Lung (tissue), 12 donors: ENCODE measurements around the gene PRR3. TPM values are rescaled to one million over a fixed set of nuclear protein-coding genes. Genes with fewer than 3 reads are reported as not detected.
"Not testable (repeated sequence)": the region's sequence is repeated elsewhere in the genome, so short reads cannot be mapped to it uniquely, and the experiment has no call there.

Experiments
- ATAC-seq: fragments of 200-7000 bp; cut with Tn5 transposase; one replicate; pipeline ENCODE4 v1.9.1; 2020; ENCODE audit warnings: moderate number of reproducible peaks; ENCODE audit not compliant: insufficient read depth, low FRiP score
- DNase-seq, 3 donors: peaks; one replicate each; pipeline ENCODE4 v3.0.0-alpha.2; 2013 to 2017
- H3K27ac ChIP-seq, 2 donors: one replicate each; pipeline ENCODE4 v1.5.1; 2013; ENCODE audit warnings: mild to moderate bottlenecking in 2 of 2, moderate library complexity in 2 of 2, control low read depth in 1 of 2, inconsistent platforms in 1 of 2, low read depth in 1 of 2, low read length in 1 of 2
- H3K27me3 ChIP-seq, 3 donors: one replicate each; pipeline ENCODE4 v1.5.1; 2013; ENCODE audit warnings: low read length in 2 of 3; ENCODE audit not compliant: control insufficient read depth in 3 of 3, insufficient read depth in 3 of 3
- H3K36me3 ChIP-seq, 4 donors: one replicate each; pipeline ENCODE4 v1.5.1; 2013; ENCODE audit warnings: low read length in 4 of 4, mild to moderate bottlenecking in 1 of 4, moderate library complexity in 1 of 4; ENCODE audit not compliant: control insufficient read depth in 4 of 4, insufficient read depth in 4 of 4
- H3K4me1 ChIP-seq, 5 donors: one replicate each; pipeline ENCODE4 v1.5.1; 2013; ENCODE audit warnings: low read length in 5 of 5, mild to moderate bottlenecking in 2 of 5, moderate library complexity in 1 of 5; ENCODE audit not compliant: control insufficient read depth in 5 of 5, insufficient read depth in 5 of 5
- H3K4me3 ChIP-seq: one replicate; pipeline ENCODE4 v1.5.1; 2013; ENCODE audit warnings: mild to moderate bottlenecking, control low read depth, moderate library complexity
- H3K9ac ChIP-seq, 2 donors: one replicate each; pipeline ENCODE4 v1.5.1; 2013; ENCODE audit warnings: low read length in 2 of 2, control low read depth in 1 of 2; ENCODE audit not compliant: insufficient read depth in 1 of 2
- H3K9me3 ChIP-seq, 4 donors: one replicate each; pipeline ENCODE4 v1.5.1; 2013; ENCODE audit warnings: low read length in 3 of 4, mild to moderate bottlenecking in 1 of 4, moderate library complexity in 1 of 4; ENCODE audit not compliant: control insufficient read depth in 4 of 4, insufficient read depth in 3 of 4
- WGBS, 2 donors: extraction: QIAGEN DNeasy Blood & Tissue Kit; methylation state at CpG; one replicate each; pipeline ENCODE4 v1.1.7; 2013; 5-methylcytosine and 5-hydroxymethylcytosine counted together
- polyA plus RNA-seq, 2 donors: library from polyadenylated mRNA; stranded (reverse); fragments of 200-250 nt; gene quantifications; one replicate each; pipeline ENCODE4 v1.2.1, GENCODE V29; 2013
- total RNA-seq, 2 donors: library from RNA; depleted of rRNA in 1 of 2; stranded (reverse); fragments of >200 nt in 1 of 2; gene quantifications; one replicate each; pipeline ENCODE4 v1.2.1, GENCODE V29; 2014 to 2021
- TF ChIP-seq, protein P1 (sequence below): IDR thresholded peaks from 2 replicates; pipeline ENCODE4 v1.5.1; 2012; ENCODE audit warnings: mild to moderate bottlenecking; ENCODE audit errors: control extremely low read depth, extremely low read depth
- donor health status: control.
- donor health status: control.
- donor health status: Bipolar disorder and iron deficiency.
- donor health status: healthy.
- donor health status: DM: yes; HTN: yes; CAD: no.

The PRR3 gene
- total and polyA plus RNA-seq, 4 donors: 8.4 to 11.5 (median 9.8) TPM

DNA sequence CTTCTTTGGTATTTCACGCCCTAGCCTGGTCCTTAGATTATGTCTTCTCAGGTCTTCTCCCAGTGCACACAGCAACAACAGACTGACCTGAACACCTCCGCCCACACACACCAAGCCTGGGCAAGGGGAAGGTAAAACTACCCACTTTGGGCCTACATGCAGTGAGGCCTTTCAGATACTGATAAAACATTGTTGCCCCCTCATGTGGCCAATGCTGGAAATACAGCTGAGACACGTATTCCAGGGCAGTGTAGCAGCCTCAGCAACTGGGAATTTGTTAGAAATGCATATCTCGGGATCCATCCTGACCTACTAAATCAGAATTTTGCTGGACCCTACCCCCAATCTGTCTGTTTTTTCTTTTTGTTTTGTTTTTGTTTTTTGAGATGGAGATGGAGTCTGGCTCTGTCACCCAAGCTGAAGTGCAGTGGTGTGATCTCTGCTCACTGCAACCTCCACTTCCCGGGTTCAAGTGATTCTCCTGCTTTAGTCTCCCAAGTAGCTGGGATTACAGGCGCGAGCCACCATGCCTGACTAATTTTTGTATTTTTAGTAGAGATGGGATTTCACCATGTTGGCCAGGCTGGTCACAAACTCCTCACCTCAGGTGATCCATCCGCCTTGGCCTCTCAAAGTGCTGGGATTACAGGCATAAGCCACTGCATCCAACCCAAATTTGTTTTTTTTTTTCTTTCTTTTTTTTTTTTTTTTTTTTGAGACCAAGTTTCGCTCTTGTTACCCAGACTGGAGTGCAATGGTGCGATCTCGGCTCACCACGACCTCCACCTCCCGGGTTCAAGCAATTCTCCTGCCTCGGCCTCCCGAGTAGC, 40.4 kb downstream of the PRR3 start:
- 75 to 79% methylated on average over 15 of the region's 15 CpGs for WGBS, 2 donors

DNA sequence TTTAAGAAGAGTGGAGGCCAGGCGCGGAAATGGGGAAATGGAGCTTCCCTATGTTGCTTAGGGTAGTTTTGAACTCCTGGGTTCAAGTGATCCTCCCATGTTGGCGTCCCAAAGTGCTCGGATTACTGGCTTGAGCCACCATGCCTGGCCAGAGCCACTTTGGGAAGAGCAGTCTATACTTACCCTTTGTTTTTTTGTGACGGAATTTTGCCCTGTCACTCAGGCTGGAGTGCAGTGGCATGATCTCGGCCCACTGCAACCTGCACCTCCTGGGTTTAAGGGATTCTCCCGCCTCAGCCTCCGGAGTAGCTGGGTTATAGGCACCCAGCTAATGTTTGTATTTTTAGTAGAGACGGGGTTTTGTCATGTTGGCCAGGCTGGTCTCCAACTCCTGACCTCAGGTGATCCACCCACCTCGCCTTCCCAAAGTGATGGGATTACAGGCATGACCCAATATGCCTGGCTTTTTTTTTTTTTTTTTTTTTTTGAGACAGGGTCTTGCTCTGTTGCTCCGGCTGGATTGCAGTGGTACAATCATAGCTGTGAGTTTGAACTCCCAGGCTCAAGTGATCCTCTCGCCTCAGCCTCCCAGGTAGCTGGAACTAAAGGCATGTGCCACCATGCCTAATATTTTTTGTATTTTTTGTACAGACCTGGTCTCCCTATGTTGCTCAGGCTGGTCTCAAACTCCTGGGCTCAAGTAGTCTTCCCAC, 42.0 kb downstream of the PRR3 start:
- ATAC-seq (no peak), DNase-seq (no peak)
- Histone ChIP-seq H3K4me1 (peaks cover 0 to 7% (median 0%) of the 10 kb centered on the region in 5 donors), H3K9me3 (no peaks in the 10 kb centered on the region), H3K27me3 (no peaks in the 10 kb centered on the region), H3K36me3 (peaks cover 21 to 44% (median 27%) of the 10 kb centered on the region in 4 donors), H3K4me3 (no peak overlapping the region), H3K27ac (no peak overlapping the region), H3K9ac (no peak overlapping the region)
- TF ChIP-seq, protein P1, sequence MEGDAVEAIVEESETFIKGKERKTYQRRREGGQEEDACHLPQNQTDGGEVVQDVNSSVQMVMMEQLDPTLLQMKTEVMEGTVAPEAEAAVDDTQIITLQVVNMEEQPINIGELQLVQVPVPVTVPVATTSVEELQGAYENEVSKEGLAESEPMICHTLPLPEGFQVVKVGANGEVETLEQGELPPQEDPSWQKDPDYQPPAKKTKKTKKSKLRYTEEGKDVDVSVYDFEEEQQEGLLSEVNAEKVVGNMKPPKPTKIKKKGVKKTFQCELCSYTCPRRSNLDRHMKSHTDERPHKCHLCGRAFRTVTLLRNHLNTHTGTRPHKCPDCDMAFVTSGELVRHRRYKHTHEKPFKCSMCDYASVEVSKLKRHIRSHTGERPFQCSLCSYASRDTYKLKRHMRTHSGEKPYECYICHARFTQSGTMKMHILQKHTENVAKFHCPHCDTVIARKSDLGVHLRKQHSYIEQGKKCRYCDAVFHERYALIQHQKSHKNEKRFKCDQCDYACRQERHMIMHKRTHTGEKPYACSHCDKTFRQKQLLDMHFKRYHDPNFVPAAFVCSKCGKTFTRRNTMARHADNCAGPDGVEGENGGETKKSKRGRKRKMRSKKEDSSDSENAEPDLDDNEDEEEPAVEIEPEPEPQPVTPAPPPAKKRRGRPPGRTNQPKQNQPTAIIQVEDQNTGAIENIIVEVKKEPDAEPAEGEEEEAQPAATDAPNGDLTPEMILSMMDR: no peak
- 77 to 85% methylated on average over 12 of the region's 12 CpGs for WGBS, 2 donors

More for the DNA sequence above, 40.4 kb downstream of the PRR3 start:
- H3K27ac ChIP-seq, H3K4me1 ChIP-seq, H3K9me3 ChIP-seq, H3K4me3 ChIP-seq, H3K27me3 ChIP-seq, H3K9ac ChIP-seq: not testable (repeated sequence)
- TF ChIP-seq, protein P1: peak; percentile 84
- DNase-seq (peak; percentile 76 to 80 (median 77)), ATAC-seq (peak; percentile 82)
- peaks cover 6 to 31% (median 16%) of the 10 kb centered on the region in 4 donors for H3K36me3 ChIP-seq

DNA sequence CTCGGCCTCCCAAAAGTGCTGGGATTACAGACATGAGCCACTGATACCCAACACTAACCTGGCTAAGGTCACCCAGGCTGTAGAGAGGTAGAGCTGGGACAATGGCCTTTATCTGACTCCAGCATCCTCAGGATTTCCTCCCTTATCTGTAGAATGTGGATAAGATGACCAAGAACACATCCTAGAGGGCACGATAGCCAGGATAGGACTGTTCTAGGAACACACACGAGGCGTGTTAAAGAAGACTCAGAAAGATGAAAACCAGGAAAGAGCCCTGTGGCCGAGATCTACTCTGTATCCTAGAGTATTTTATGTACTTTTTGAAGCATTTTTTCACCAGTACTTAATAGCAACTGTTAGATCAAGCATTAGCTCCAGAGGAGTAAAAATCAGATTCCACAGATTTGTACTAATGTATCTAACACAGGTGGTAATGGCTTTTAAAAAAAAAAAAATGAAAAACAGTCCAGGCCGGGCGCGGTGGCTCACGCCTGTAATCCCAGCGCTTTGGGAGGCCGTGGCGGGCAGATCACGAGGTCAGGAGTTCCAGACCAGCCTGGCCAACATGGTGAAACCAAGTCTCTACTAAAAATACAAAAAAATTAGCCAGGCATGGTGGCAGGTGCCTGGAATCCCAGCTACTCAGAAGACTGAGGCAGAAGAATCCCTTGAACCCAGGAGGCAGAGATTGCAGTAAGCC, 42.7 kb downstream of the PRR3 start:
- peaks cover 28 to 46% (median 33%) of the 10 kb centered on the region in 4 donors for H3K36me3 ChIP-seq
- no peak overlapping the region for H3K9ac ChIP-seq
- H3K4me1 ChIP-seq: peaks cover 0 to 7% (median 0%) of the 10 kb centered on the region in 5 donors
- 79 to 87% methylated on average over 13 of the region's 13 CpGs for WGBS, 2 donors
- TF ChIP-seq, protein P1: no peak
- no peak for DNase-seq
- no peaks in the 10 kb centered on the region for H3K9me3 ChIP-seq
- H3K4me3 ChIP-seq: no peak overlapping the region
- no peak for ATAC-seq
- H3K27ac ChIP-seq: no peak overlapping the region
- no peaks in the 10 kb centered on the region for H3K27me3 ChIP-seq
